HEK293 (cell line): ENCODE data around the gene DNAJB8.

Experiments used
- CTCF ChIA-PET: fragments of 350-600 bp; formaldehyde crosslinking; extraction: SDS; loops from one replicate; lab custom pipeline; 2021; ENCODE audit warnings: antibody characterized with exemption; lab: Yijun Ruan, JAX
- POLR2A ChIA-PET: fragments of 300-600 bp; formaldehyde crosslinking; extraction: SDS; loops from one replicate; lab custom pipeline; 2020; ENCODE audit warnings: antibody characterized with exemption, inconsistent platforms; lab: Yijun Ruan, JAX
- H3K27ac ChIP-seq: fragments of 200-500 bp; sonication (Bioruptor generic); 2 replicates; pipeline ENCODE4 v1.5.1; 2014; ENCODE audit warnings: low read depth, low read length, control low read depth, inconsistent platforms; ENCODE audit errors: extremely low read depth
- H3K36me3 ChIP-seq, 2 experiments: fragments of 200-500 bp in 1 of 2; sonication (Bioruptor generic) in 1 of 2; 1 replicate in 1 of 2; 2 replicates in 1 of 2; pipeline ENCODE4 v1.5.1; 2014 to 2017; ENCODE audit warnings: inconsistent platforms in 2 of 2, low read length in 2 of 2; ENCODE audit not compliant: control insufficient read depth in 2 of 2, insufficient read depth in 1 of 2
- H3K4me1 ChIP-seq: fragments of 200-500 bp; sonication (Bioruptor generic); 2 replicates; pipeline ENCODE4 v1.5.1; 2014; ENCODE audit warnings: mild to moderate bottlenecking, low read length, inconsistent platforms; ENCODE audit not compliant: control insufficient read depth, insufficient read depth
- H3K4me3 ChIP-seq: 2 replicates; pipeline ENCODE4 v1.5.1; 2011; ENCODE audit warnings: low read depth, mild to moderate bottlenecking, control low read depth, low read length, moderate library complexity
- H3K9me3 ChIP-seq: fragments of 200-500 bp; sonication (Bioruptor generic); 2 replicates; pipeline ENCODE4 v1.5.1; 2014; ENCODE audit warnings: low read depth, low read length, inconsistent platforms; ENCODE audit not compliant: control insufficient read depth, insufficient read depth
- BCL11A ChIP-seq: fragments of 450-650 bp; formaldehyde crosslinking; IDR thresholded peaks from 2 replicates; pipeline ENCODE4 v1.5.1; 2016; ENCODE audit warnings: low read depth, missing biosample characterization, missing genetic modification characterization
- BCL6B ChIP-seq: fragments of 450-650 bp; formaldehyde crosslinking; IDR thresholded peaks from 2 replicates; pipeline ENCODE4 v1.5.1; 2017; ENCODE audit warnings: missing biosample characterization, missing genetic modification characterization
- GLIS2 ChIP-seq: fragments of 450-650 bp; formaldehyde crosslinking; IDR thresholded peaks from 2 replicates; pipeline ENCODE4 v1.5.1; 2016; ENCODE audit warnings: missing biosample characterization, missing genetic modification characterization
- KLF1 ChIP-seq: fragments of 450-650 bp; formaldehyde crosslinking; IDR thresholded peaks from 2 replicates; pipeline ENCODE4 v1.5.1; 2016; ENCODE audit warnings: missing biosample characterization, missing genetic modification characterization
- WT1 ChIP-seq: fragments of 450-650 bp; formaldehyde crosslinking; IDR thresholded peaks from 2 replicates; pipeline ENCODE4 v1.5.1; 2016; ENCODE audit warnings: missing biosample characterization, missing genetic modification characterization
- ZBTB8A ChIP-seq: fragments of 450-650 bp; formaldehyde crosslinking; IDR thresholded peaks from 2 replicates; pipeline ENCODE4 v1.5.1; 2016; ENCODE audit warnings: missing biosample characterization, missing genetic modification characterization
- ZFP69B ChIP-seq: fragments of 450-650 bp; formaldehyde crosslinking; IDR thresholded peaks from 2 replicates; pipeline ENCODE4 v1.5.1; 2016; ENCODE audit warnings: missing biosample characterization, missing genetic modification characterization
- ZNF10 ChIP-seq: fragments of 450-650 bp; formaldehyde crosslinking; IDR thresholded peaks from 2 replicates; pipeline ENCODE4 v1.5.1; 2017; ENCODE audit warnings: missing biosample characterization, missing genetic modification characterization
- ZNF174 ChIP-seq: fragments of 450-650 bp; formaldehyde crosslinking; IDR thresholded peaks from 2 replicates; pipeline ENCODE4 v1.5.0; 2017; ENCODE audit warnings: missing biosample characterization, mild to moderate bottlenecking, missing genetic modification characterization
- ZNF175 ChIP-seq: fragments of 450-650 bp; formaldehyde crosslinking; IDR thresholded peaks from 2 replicates; pipeline ENCODE4 v1.5.1; 2016; ENCODE audit warnings: missing biosample characterization, missing genetic modification characterization
- ZNF18 ChIP-seq: fragments of 450-650 bp; formaldehyde crosslinking; IDR thresholded peaks from 2 replicates; pipeline ENCODE4 v1.5.1; 2016; ENCODE audit warnings: missing biosample characterization, missing genetic modification characterization
- ZNF214 ChIP-seq: fragments of 450-650 bp; formaldehyde crosslinking; IDR thresholded peaks from 2 replicates; pipeline ENCODE4 v1.5.1; 2017; ENCODE audit warnings: missing biosample characterization, mild to moderate bottlenecking, missing genetic modification characterization, borderline replicate concordance
- ZNF449 ChIP-seq: fragments of 450-650 bp; formaldehyde crosslinking; IDR thresholded peaks from 2 replicates; pipeline ENCODE4 v1.5.1; 2017; ENCODE audit warnings: missing biosample characterization, mild to moderate bottlenecking, missing genetic modification characterization, moderate library complexity
- ZNF549 ChIP-seq: fragments of 450-650 bp; IDR thresholded peaks from 2 replicates; pipeline ENCODE4 v1.5.1; 2018; ENCODE audit warnings: missing biosample characterization, missing genetic modification characterization, mild to moderate bottlenecking, inconsistent platforms, moderate library complexity
- ZNF560 ChIP-seq: fragments of 450-650 bp; formaldehyde crosslinking; IDR thresholded peaks from 2 replicates; pipeline ENCODE4 v1.5.1; 2017; ENCODE audit warnings: missing biosample characterization, missing genetic modification characterization, borderline replicate concordance
- ZNF596 ChIP-seq: fragments of 450-650 bp; IDR thresholded peaks from 2 replicates; pipeline ENCODE4 v1.5.0; 2018; ENCODE audit warnings: missing biosample characterization, mild to moderate bottlenecking, missing genetic modification characterization, moderate library complexity
- ZNF610 ChIP-seq: fragments of 450-650 bp; formaldehyde crosslinking; IDR thresholded peaks from 2 replicates; pipeline ENCODE4 v1.5.1; 2016; ENCODE audit warnings: missing biosample characterization, missing genetic modification characterization, borderline replicate concordance
- ZNF830 ChIP-seq: fragments of 450-650 bp; IDR thresholded peaks from 2 replicates; pipeline ENCODE4 v1.5.0; 2018; ENCODE audit warnings: missing biosample characterization, missing genetic modification characterization, low read depth, mild to moderate bottlenecking, moderate library complexity
- ZNF843 ChIP-seq: fragments of 450-650 bp; formaldehyde crosslinking; IDR thresholded peaks from 2 replicates; pipeline ENCODE4 v1.5.1; 2016; ENCODE audit warnings: missing biosample characterization, missing genetic modification characterization
- ZSCAN16 ChIP-seq: fragments of 450-650 bp; formaldehyde crosslinking; IDR thresholded peaks from 2 replicates; pipeline ENCODE4 v1.5.1; 2016; ENCODE audit warnings: missing biosample characterization, missing genetic modification characterization
- ZSCAN23 ChIP-seq: fragments of 450-650 bp; formaldehyde crosslinking; IDR thresholded peaks from 2 replicates; pipeline ENCODE4 v1.5.1; 2016; ENCODE audit warnings: missing biosample characterization, missing genetic modification characterization

The DNAJB8 gene

GRCh38 chr3:128500556-128500955 is 33.9 kb upstream of the DNAJB8 start:
- H3K4me3 ChIP-seq = no peak overlapping the region
- no peak overlapping the region for H3K27ac ChIP-seq
- POLR2A ChIA-PET = interaction anchor here (0.7 kb wide), 1 partner anchor 11 kb away, joined by 3 read pairs; no protein-coding TSS in a partner anchor
- H3K36me3 ChIP-seq = peaks cover 0 to 29% of the 10 kb centered on the region in 2 experiments; a peak in 1 of 3 replicates
- H3K9me3 ChIP-seq = no peaks in the 10 kb centered on the region
- CTCF ChIA-PET = interaction anchor here (1.3 kb wide), 1 partner anchor 75 kb away, joined by 7 read pairs; no protein-coding TSS in a partner anchor
- no peak for TF ChIP-seq GLIS2 (tag by site-specific recombination)
- no peaks in the 10 kb centered on the region for H3K4me1 ChIP-seq

- Histone ChIP-seq H3K36me3 (peaks cover 0 to 34% of the 10 kb centered on the region in 2 experiments; a peak in 1 of 3 replicates), H3K27ac (no peak overlapping the region), H3K4me1 (no peaks in the 10 kb centered on the region), H3K4me3 (no peak overlapping the region), H3K9me3 (no peaks in the 10 kb centered on the region)
- CTCF ChIA-PET = interaction anchor here (1.1 to 1.5 kb wide), 2 partner anchors 10 to 74 kb away, joined by 7 to 11 read pairs; no protein-coding TSS in a partner anchor
- POLR2A ChIA-PET = no interaction called here
- TF ChIP-seq ZSCAN23 (tag by site-specific recombination) (no peak), ZNF560 (tag by site-specific recombination) (no peak)
Measured at GRCh38 chr3:128499724-128500275, 33.1 kb upstream of the DNAJB8 start.

- no peak for TF ChIP-seq BCL6B (tag by site-specific recombination)
- TF ChIP-seq ZBTB8A (tag by site-specific recombination) = no peak
- TF ChIP-seq WT1 (tag by site-specific recombination) = no peak
- no peak for TF ChIP-seq ZNF596
- no peak for TF ChIP-seq ZNF18 (tag by site-specific recombination)
- no peak for TF ChIP-seq ZNF174 (tag by site-specific recombination)
- TF ChIP-seq ZFP69B (tag by site-specific recombination) = no peak
- no peak for TF ChIP-seq ZNF549 (tag by site-specific recombination)
- no peak for TF ChIP-seq ZNF449
- TF ChIP-seq ZNF610 (tag by site-specific recombination) = no peak
- no peak for TF ChIP-seq ZSCAN16 (tag by site-specific recombination)
- no peak for TF ChIP-seq BCL11A (tag by site-specific recombination)
- TF ChIP-seq ZNF830 = no peak
- no peak for TF ChIP-seq ZNF175 (tag by site-specific recombination)
- TF ChIP-seq ZNF843 (tag by site-specific recombination) = no peak
- no peak for TF ChIP-seq KLF1 (tag by site-specific recombination)
- no peak for TF ChIP-seq ZNF214 (tag by site-specific recombination)
- TF ChIP-seq ZNF10 (tag by site-specific recombination) = no peak
- TF ChIP-seq ZNF560 (tag by site-specific recombination) = no peak
- TF ChIP-seq, all 188 proteins: peak for 0
- ChIA-PET POLR2A (no interaction called here), CTCF (interaction anchor here (0.6 to 1.5 kb wide), 6 partner anchors 9 to 404 kb away, joined by 3 to 11 read pairs (median 3); no protein-coding TSS in a partner anchor)
- Histone ChIP-seq H3K27ac (no peak overlapping the region), H3K4me1 (no peaks in the 10 kb centered on the region), H3K36me3 (peaks cover 0 to 42% of the 10 kb centered on the region in 2 experiments; a peak in 1 of 3 replicates), H3K4me3 (no peak overlapping the region), H3K9me3 (no peaks in the 10 kb centered on the region)
Measured at GRCh38 chr3:128498901-128499530, 32.3 kb upstream of the DNAJB8 start.
